WTC11 (cell line): Measurements from ENCODE around the gene TRAPPC3L. TPM values are rescaled to one million over a fixed set of nuclear protein-coding genes. Genes with fewer than 3 reads are reported as not detected.

Experiments used
- ATAC-seq: fragments of 200-7000 bp; cut with Tn5 transposase; 2 replicates; pipeline ENCODE4 v1.10.0; 2021; ENCODE audit warnings: mild to moderate bottlenecking, moderate library complexity
- CTCF ChIA-PET: fragments of 300-600 bp; sonication (Branson Sonifier 250); formaldehyde crosslinking; loops from one replicate; lab custom pipeline; 2021; ENCODE audit warnings: antibody characterized with exemption; lab: Charles Lee
- POLR2A ChIA-PET: fragments of 350-600 bp; sonication (Branson Sonifier 250); formaldehyde crosslinking; loops from one replicate; lab custom pipeline; 2021; ENCODE audit warnings: antibody characterized with exemption; lab: Charles Lee
- DNase-seq: peaks from one replicate; pipeline ENCODE4 v3.0.0; 2021; ENCODE audit warnings: low spot score
- H3K27ac Mint-ChIP-seq: 2 replicates; pipeline ENCODE4 v1.8.0; 2021; ENCODE audit warnings: mixed read lengths
- H3K27me3 Mint-ChIP-seq: 2 replicates; pipeline ENCODE4 v1.8.0; 2021; ENCODE audit warnings: low read depth, mild to moderate bottlenecking, moderate library complexity, mixed read lengths
- H3K36me3 Mint-ChIP-seq: 2 replicates; pipeline ENCODE4 v1.8.0; 2021; ENCODE audit warnings: mixed read lengths
- H3K4me1 Mint-ChIP-seq: 2 replicates; pipeline ENCODE4 v1.8.0; 2022; ENCODE audit warnings: mixed read lengths
- H3K4me3 Mint-ChIP-seq: 2 replicates; pipeline ENCODE4 v1.8.0; 2021; ENCODE audit warnings: mild to moderate bottlenecking, moderate library complexity, mixed read lengths
- H3K9me3 Mint-ChIP-seq: 2 replicates; pipeline ENCODE4 v1.8.0; 2021; ENCODE audit warnings: mixed read lengths
- ATF2 ChIP-seq: sonication (generic); formaldehyde crosslinking; IDR thresholded peaks from 2 replicates; pipeline ENCODE4 v1.8.1; 2022; ENCODE audit warnings: low read depth, missing genetic modification reagents, borderline replicate concordance
- ELF4 ChIP-seq: sonication (generic); formaldehyde crosslinking; IDR thresholded peaks from 2 replicates; pipeline ENCODE4 v1.8.1; 2022; ENCODE audit warnings: low read depth, mild to moderate bottlenecking, moderate library complexity, missing genetic modification reagents
- ETV6 ChIP-seq: sonication (generic); formaldehyde crosslinking; IDR thresholded peaks from 2 replicates; pipeline ENCODE4 v1.8.1; 2022; ENCODE audit warnings: mild to moderate bottlenecking, missing genetic modification reagents
- FOXP4 ChIP-seq: sonication (generic); formaldehyde crosslinking; IDR thresholded peaks from 2 replicates; pipeline ENCODE4 v1.8.0; 2022; ENCODE audit warnings: mild to moderate bottlenecking, missing genetic modification reagents
- GRHL2 ChIP-seq: fragments of 250-450 bp; sonication (Bioruptor Pico); IDR thresholded peaks from 2 replicates; pipeline ENCODE4 v1.8.0; 2022; ENCODE audit warnings: mild to moderate bottlenecking, moderate library complexity; ENCODE audit not compliant: insufficient replicate concordance, severe bottlenecking
- GTF2I ChIP-seq: fragments of 250-450 bp; sonication (Bioruptor Pico); conservative IDR thresholded peaks from 2 replicates; pipeline ENCODE4 v1.4.0; 2021; ENCODE audit warnings: mild to moderate bottlenecking
- IRF2 ChIP-seq: sonication (generic); formaldehyde crosslinking; IDR thresholded peaks from 2 replicates; pipeline ENCODE4 v1.8.0; 2022; ENCODE audit warnings: low read depth, missing genetic modification reagents, borderline replicate concordance
- RORB ChIP-seq: fragments of 250-450 bp; sonication (Bioruptor Pico); IDR thresholded peaks from 2 replicates; pipeline ENCODE4 v1.9.0; 2021; ENCODE audit warnings: mild to moderate bottlenecking
- SMAD3 ChIP-seq: sonication (generic); formaldehyde crosslinking; IDR thresholded peaks from 2 replicates; pipeline ENCODE4 v1.8.0; 2022; ENCODE audit warnings: missing genetic modification reagents, mild to moderate bottlenecking, borderline replicate concordance
- SOX15 ChIP-seq: fragments of 250-450 bp; sonication (Bioruptor Pico); IDR thresholded peaks from 2 replicates; pipeline ENCODE4 v1.9.0; 2021; ENCODE audit warnings: mild to moderate bottlenecking
- SP1 ChIP-seq: sonication (generic); formaldehyde crosslinking; conservative IDR thresholded peaks from 2 replicates; pipeline ENCODE4 v1.8.1; 2022; ENCODE audit warnings: missing genetic modification reagents
- TEAD1 ChIP-seq: sonication (generic); formaldehyde crosslinking; IDR thresholded peaks from 2 replicates; pipeline ENCODE4 v1.8.0; 2022; ENCODE audit warnings: mild to moderate bottlenecking, missing genetic modification reagents
- TEAD4 ChIP-seq: sonication (generic); formaldehyde crosslinking; IDR thresholded peaks from 2 replicates; pipeline ENCODE4 v1.8.0; 2022; ENCODE audit warnings: mild to moderate bottlenecking, missing genetic modification reagents
- ZNF138 ChIP-seq: sonication (generic); formaldehyde crosslinking; conservative IDR thresholded peaks from 2 replicates; pipeline ENCODE4 v1.8.1; 2022; ENCODE audit warnings: mild to moderate bottlenecking, moderate library complexity, missing genetic modification reagents
- ZNF219 ChIP-seq: sonication (generic); formaldehyde crosslinking; IDR thresholded peaks from 2 replicates; pipeline ENCODE4 v1.8.0; 2023; ENCODE audit warnings: missing genetic modification reagents, mild to moderate bottlenecking, borderline replicate concordance
- ZNF232 ChIP-seq: sonication (generic); formaldehyde crosslinking; IDR thresholded peaks from 2 replicates; pipeline ENCODE4 v1.8.0; 2022; ENCODE audit warnings: mild to moderate bottlenecking, missing genetic modification reagents
- ZNF423 ChIP-seq: fragments of 250-450 bp; sonication (Bioruptor Pico); IDR thresholded peaks from 2 replicates; pipeline ENCODE4 v2.1.2; 2022; ENCODE audit warnings: mild to moderate bottlenecking, moderate library complexity
- ZNF425 ChIP-seq: fragments of 250-450 bp; sonication (Bioruptor Pico); conservative IDR thresholded peaks from 2 replicates; pipeline ENCODE4 v1.9.0; 2021; ENCODE audit warnings: mild to moderate bottlenecking
- total RNA-seq: library from RNA; stranded (reverse); gene quantifications from 3 replicates; pipeline ENCODE4 v1.2.3, GENCODE V29; 2021
- TF ChIP-seq, protein P1 (sequence below): sonication (generic); formaldehyde crosslinking; IDR thresholded peaks from 2 replicates; pipeline ENCODE4 v1.8.1; 2022; ENCODE audit warnings: low read depth, mild to moderate bottlenecking, moderate library complexity, missing genetic modification reagents, borderline replicate concordance
- TF ChIP-seq, protein P2 (sequence below): sonication (generic); formaldehyde crosslinking; IDR thresholded peaks from 2 replicates; pipeline ENCODE4 v1.8.1; 2023; ENCODE audit warnings: mild to moderate bottlenecking, moderate library complexity, missing genetic modification reagents
- TF ChIP-seq, protein P3 (sequence below): sonication (generic); formaldehyde crosslinking; IDR thresholded peaks from 2 replicates; pipeline ENCODE4 v1.8.1; 2022; ENCODE audit warnings: missing genetic modification reagents, borderline replicate concordance
- TF ChIP-seq, protein P4 (sequence below): sonication (generic); formaldehyde crosslinking; conservative IDR thresholded peaks from 2 replicates; pipeline ENCODE4 v1.8.1; 2022; ENCODE audit warnings: mild to moderate bottlenecking, missing genetic modification reagents
- TF ChIP-seq, protein P5 (sequence below): fragments of 250-450 bp; sonication (Bioruptor Pico); IDR thresholded peaks from 2 replicates; pipeline ENCODE4 v2.1.2; 2022; ENCODE audit warnings: mild to moderate bottlenecking, moderate library complexity

Gene TRAPPC3L
- total RNA-seq, 1 experiment from 2014 or later: not detected

GRCh38 chr6:116568821-116569755 lies 23.6 kb upstream of the TRAPPC3L start (continued):
- TF ChIP-seq GTF2I (CRISPR knock-in tag) (no peak), IRF2 (CRISPR knock-in tag) (no peak), ZNF138 (CRISPR knock-in tag) (no peak), SOX15 (CRISPR knock-in tag) (no peak), SMAD3 (CRISPR knock-in tag) (no peak), RORB (CRISPR knock-in tag) (no peak), TEAD4 (CRISPR knock-in tag) (no peak), ZNF232 (CRISPR knock-in tag) (no peak)

GRCh38 chr6:116568111-116568510 lies 22.6 kb upstream of the TRAPPC3L start:
- CTCF ChIA-PET: no interaction called here
- TF ChIP-seq ELF4 (CRISPR knock-in tag) (no peak), ATF2 (CRISPR knock-in tag) (no peak), SP1 (CRISPR knock-in tag) (no peak), ZNF219 (CRISPR knock-in tag) (no peak), GTF2I (CRISPR knock-in tag) (no peak), FOXP4 (CRISPR knock-in tag) (no peak), TEAD4 (CRISPR knock-in tag) (no peak), ZNF425 (no peak), GRHL2 (CRISPR knock-in tag) (no peak), ZNF423 (CRISPR knock-in tag) (no peak), ETV6 (no peak), TEAD1 (no peak)
- TF ChIP-seq, protein P1, sequence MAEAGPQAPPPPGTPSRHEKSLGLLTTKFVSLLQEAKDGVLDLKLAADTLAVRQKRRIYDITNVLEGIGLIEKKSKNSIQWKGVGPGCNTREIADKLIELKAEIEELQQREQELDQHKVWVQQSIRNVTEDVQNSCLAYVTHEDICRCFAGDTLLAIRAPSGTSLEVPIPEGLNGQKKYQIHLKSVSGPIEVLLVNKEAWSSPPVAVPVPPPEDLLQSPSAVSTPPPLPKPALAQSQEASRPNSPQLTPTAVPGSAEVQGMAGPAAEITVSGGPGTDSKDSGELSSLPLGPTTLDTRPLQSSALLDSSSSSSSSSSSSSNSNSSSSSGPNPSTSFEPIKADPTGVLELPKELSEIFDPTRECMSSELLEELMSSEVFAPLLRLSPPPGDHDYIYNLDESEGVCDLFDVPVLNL (CRISPR knock-in tag): no peak
- TF ChIP-seq, protein P2, sequence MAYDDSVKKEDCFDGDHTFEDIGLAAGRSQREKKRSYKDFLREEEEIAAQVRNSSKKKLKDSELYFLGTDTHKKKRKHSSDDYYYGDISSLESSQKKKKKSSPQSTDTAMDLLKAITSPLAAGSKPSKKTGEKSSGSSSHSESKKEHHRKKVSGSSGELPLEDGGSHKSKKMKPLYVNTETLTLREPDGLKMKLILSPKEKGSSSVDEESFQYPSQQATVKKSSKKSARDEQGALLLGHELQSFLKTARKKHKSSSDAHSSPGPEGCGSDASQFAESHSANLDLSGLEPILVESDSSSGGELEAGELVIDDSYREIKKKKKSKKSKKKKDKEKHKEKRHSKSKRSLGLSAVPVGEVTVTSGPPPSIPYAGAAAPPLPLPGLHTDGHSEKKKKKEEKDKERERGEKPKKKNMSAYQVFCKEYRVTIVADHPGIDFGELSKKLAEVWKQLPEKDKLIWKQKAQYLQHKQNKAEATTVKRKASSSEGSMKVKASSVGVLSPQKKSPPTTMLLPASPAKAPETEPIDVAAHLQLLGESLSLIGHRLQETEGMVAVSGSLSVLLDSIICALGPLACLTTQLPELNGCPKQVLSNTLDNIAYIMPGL (CRISPR knock-in tag): no peak
- TF ChIP-seq, protein P3, sequence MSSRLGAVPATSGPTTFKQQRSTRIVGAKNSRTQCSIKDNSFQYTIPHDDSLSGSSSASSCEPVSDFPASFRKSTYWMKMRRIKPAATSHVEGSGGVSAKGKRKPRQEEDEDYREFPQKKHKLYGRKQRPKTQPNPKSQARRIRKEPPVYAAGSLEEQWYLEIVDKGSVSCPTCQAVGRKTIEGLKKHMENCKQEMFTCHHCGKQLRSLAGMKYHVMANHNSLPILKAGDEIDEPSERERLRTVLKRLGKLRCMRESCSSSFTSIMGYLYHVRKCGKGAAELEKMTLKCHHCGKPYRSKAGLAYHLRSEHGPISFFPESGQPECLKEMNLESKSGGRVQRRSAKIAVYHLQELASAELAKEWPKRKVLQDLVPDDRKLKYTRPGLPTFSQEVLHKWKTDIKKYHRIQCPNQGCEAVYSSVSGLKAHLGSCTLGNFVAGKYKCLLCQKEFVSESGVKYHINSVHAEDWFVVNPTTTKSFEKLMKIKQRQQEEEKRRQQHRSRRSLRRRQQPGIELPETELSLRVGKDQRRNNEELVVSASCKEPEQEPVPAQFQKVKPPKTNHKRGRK (CRISPR knock-in tag): no peak
- TF ChIP-seq, protein P4, sequence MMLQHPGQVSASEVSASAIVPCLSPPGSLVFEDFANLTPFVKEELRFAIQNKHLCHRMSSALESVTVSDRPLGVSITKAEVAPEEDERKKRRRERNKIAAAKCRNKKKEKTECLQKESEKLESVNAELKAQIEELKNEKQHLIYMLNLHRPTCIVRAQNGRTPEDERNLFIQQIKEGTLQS: no peak
- TF ChIP-seq, protein P5, sequence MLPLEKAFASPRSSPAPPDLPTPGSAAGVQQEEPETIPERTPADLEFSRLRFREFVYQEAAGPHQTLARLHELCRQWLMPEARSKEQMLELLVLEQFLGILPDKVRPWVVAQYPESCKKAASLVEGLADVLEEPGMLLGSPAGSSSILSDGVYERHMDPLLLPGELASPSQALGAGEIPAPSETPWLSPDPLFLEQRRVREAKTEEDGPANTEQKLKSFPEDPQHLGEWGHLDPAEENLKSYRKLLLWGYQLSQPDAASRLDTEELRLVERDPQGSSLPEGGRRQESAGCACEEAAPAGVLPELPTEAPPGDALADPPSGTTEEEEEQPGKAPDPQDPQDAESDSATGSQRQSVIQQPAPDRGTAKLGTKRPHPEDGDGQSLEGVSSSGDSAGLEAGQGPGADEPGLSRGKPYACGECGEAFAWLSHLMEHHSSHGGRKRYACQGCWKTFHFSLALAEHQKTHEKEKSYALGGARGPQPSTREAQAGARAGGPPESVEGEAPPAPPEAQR (CRISPR knock-in tag): no peak

More at GRCh38 chr6:116568111-116568510, 22.6 kb upstream of the TRAPPC3L start:
- H3K27me3 Mint-ChIP-seq: no peaks in the 10 kb centered on the region; the same call in 1 of the 2 replicates
- POLR2A ChIA-PET: no interaction called here
- ATAC-seq (no peak), DNase-seq (no peak)
- H3K4me1 Mint-ChIP-seq: peaks cover 14% of the 10 kb centered on the region
- H3K9me3 Mint-ChIP-seq: no peaks in the 10 kb centered on the region
- H3K36me3 Mint-ChIP-seq: no peaks in the 10 kb centered on the region; the same call in 1 of the 2 replicates
- H3K27ac Mint-ChIP-seq: no peak overlapping the region
- no peak overlapping the region for H3K4me3 Mint-ChIP-seq
